OCI-LY1 (cell line): ENCODE results near the gene LRP6.
A peak's percentile ranks its signal among the peaks of the same experiment; 100 is the strongest.

Experiments
- H2AFZ ChIP-seq: fragments of 200-600 bp; sonication (generic), shearing (Covaris generic); 2 replicates; pipeline ENCODE4 v1.6.0; 2014; ENCODE audit warnings: antibody characterized with exemption, mild to moderate bottlenecking, low read length
- H3F3A ChIP-seq: fragments of 200-600 bp; sonication (generic), shearing (Covaris generic); 2 replicates; pipeline ENCODE4 v1.6.0; 2014; ENCODE audit warnings: mild to moderate bottlenecking, antibody characterized with exemption, low read length, moderate library complexity; ENCODE audit not compliant: insufficient read depth
- H3K27ac ChIP-seq: fragments of 200-600 bp; sonication (generic); 2 replicates; pipeline ENCODE4 v1.5.1; 2014; ENCODE audit warnings: low read length, mixed run types, mild to moderate bottlenecking, low read depth; ENCODE audit not compliant: poor library complexity, severe bottlenecking
- H3K27me3 ChIP-seq: fragments of 200-600 bp; sonication (generic); 2 replicates; pipeline ENCODE4 v1.6.0; 2014; ENCODE audit warnings: antibody characterized with exemption, mild to moderate bottlenecking, low read length, moderate library complexity; ENCODE audit not compliant: insufficient read depth
- H3K36me3 ChIP-seq: fragments of 200-600 bp; sonication (generic); 2 replicates; pipeline ENCODE4 v1.6.1; 2014; ENCODE audit warnings: mild to moderate bottlenecking, antibody characterized with exemption, low read length, moderate library complexity, mixed read lengths; ENCODE audit not compliant: insufficient read depth
- H3K4me1 ChIP-seq: fragments of 200-600 bp; sonication (generic); 2 replicates; pipeline ENCODE4 v1.5.1; 2014; ENCODE audit warnings: mild to moderate bottlenecking, low read length, moderate library complexity; ENCODE audit not compliant: insufficient read depth, severe bottlenecking
- H3K4me2 ChIP-seq: fragments of 200-600 bp; sonication (generic), shearing (Covaris generic); 2 replicates; pipeline ENCODE4 v1.6.1; 2014; ENCODE audit warnings: low read length
- H3K4me3 ChIP-seq: fragments of 200-600 bp; sonication (generic); 2 replicates; pipeline ENCODE4 v1.5.1; 2014; ENCODE audit warnings: low read length, low read depth, mild to moderate bottlenecking, mixed read lengths; ENCODE audit not compliant: poor library complexity, severe bottlenecking
- H3K79me2 ChIP-seq: fragments of 200-600 bp; shearing (Covaris generic); 2 replicates; pipeline ENCODE4 v1.6.1; 2016; ENCODE audit warnings: mixed run types, low read length, mixed read lengths; ENCODE audit not compliant: insufficient read depth
- H3K9ac ChIP-seq: fragments of 200-600 bp; sonication (generic), shearing (Covaris generic); 2 replicates; pipeline ENCODE4 v1.6.1; 2014; ENCODE audit warnings: mild to moderate bottlenecking, low read length, mixed read lengths
- H3K9me2 ChIP-seq: fragments of 200-600 bp; sonication (generic), shearing (Covaris generic); 2 replicates; pipeline ENCODE4 v1.6.1; 2014; ENCODE audit warnings: low read depth, mild to moderate bottlenecking, low read length, mixed read lengths
- H3K9me3 ChIP-seq: fragments of 200-600 bp; shearing (Covaris generic); 2 replicates; pipeline ENCODE4 v1.6.1; 2014; ENCODE audit warnings: low read length, mixed read lengths
- H4K20me1 ChIP-seq: fragments of 200-600 bp; sonication (generic), shearing (Covaris generic); 2 replicates; pipeline ENCODE4 v1.6.0; 2016; ENCODE audit warnings: mild to moderate bottlenecking, low read length; ENCODE audit not compliant: insufficient read depth
- CTCF ChIP-seq: fragments of 200-600 bp; sonication (generic), shearing (Covaris generic); IDR thresholded peaks from 2 replicates; pipeline ENCODE4 v1.5.1; 2017; ENCODE audit warnings: mild to moderate bottlenecking, antibody characterized with exemption, low read length, moderate library complexity, mixed read lengths
- EZH2 ChIP-seq: fragments of 200-600 bp; sonication (generic), shearing (Covaris generic); IDR thresholded peaks from 2 replicates; pipeline ENCODE4 v1.8.0; 2017; ENCODE audit warnings: borderline replicate concordance, mixed run types, mild to moderate bottlenecking, antibody characterized with exemption, low read length, moderate library complexity, mixed read lengths

LRP6 gene

GRCh38 chr12:12083688-12084087 lies 183.2 kb downstream of the LRP6 start:
- no peak for TF ChIP-seq EZH2
- TF ChIP-seq CTCF, result no peak
- Histone ChIP-seq H3K36me3 (no peaks in the 10 kb centered on the region), H3K9me2 (no peaks in the 10 kb centered on the region), H3F3A (no peaks in the 10 kb centered on the region), H3K4me2 (no peak overlapping the region), H3K9ac (no peak overlapping the region), H3K4me1 (no peaks in the 10 kb centered on the region), H2AFZ (no peak overlapping the region), H3K4me3 (no peak overlapping the region), H3K27me3 (peaks cover 10% of the 10 kb centered on the region; the same call in 1 of the 2 replicates), H3K79me2 (no peaks in the 10 kb centered on the region), H3K9me3 (no peaks in the 10 kb centered on the region), H4K20me1 (no peaks in the 10 kb centered on the region), H3K27ac (no peak overlapping the region)

DNA sequence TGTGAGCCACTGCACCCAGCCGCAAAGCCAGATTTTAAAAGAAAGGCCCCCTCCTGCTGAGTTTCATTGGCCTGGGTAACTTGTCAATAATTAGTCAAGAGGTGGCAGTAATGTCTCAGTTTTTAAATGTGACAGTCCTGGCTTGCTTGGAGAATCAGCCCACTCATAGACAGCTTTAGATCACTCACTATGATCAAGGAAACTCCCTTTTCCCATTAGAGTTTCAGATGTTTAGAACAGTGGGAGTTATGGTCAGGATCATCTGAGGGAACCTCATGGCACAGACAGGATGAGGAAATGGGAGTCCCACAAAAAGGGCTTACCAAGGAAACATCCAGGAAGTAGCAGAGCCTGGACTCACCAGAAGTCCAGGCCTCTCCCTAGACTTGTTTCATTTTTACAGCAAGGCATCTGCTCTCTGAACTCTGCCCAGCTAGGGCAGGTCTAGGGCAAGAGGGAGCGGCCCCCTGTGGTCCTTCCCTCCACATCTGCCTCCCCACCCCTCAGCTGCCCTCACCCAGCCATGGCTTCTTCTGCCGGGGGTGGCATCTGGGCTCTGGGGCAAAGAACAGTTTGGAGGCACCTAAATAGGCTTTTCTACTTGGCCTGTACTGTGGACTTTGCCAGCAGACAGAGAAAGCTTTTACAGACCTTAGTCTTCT lies 184.9 kb downstream of the LRP6 start:
- no peak overlapping the region for H3K9ac ChIP-seq
- no peaks in the 10 kb centered on the region for H3K4me1 ChIP-seq
- no peak overlapping the region for H2AFZ ChIP-seq
- H3K36me3 ChIP-seq, result no peaks in the 10 kb centered on the region
- H3K4me3 ChIP-seq, result no peak overlapping the region
- H3K27ac ChIP-seq, result no peak overlapping the region
- H3K79me2 ChIP-seq, result no peaks in the 10 kb centered on the region
- no peaks in the 10 kb centered on the region for H3K9me3 ChIP-seq
- H3K9me2 ChIP-seq, result no peaks in the 10 kb centered on the region
- TF ChIP-seq EZH2 (no peak), CTCF (peak; percentile 40)
- H3K27me3 ChIP-seq, result peaks cover 2% of the 10 kb centered on the region; the same call in 1 of the 2 replicates
- H3F3A ChIP-seq, result no peaks in the 10 kb centered on the region
- H3K4me2 ChIP-seq, result no peak overlapping the region
- H4K20me1 ChIP-seq, result no peaks in the 10 kb centered on the region

GRCh38 chr12:12079291-12079690 lies 187.6 kb downstream of the LRP6 start:
- Histone ChIP-seq H3K4me1 (no peaks in the 10 kb centered on the region), H3K9ac (no peak overlapping the region), H3K79me2 (no peaks in the 10 kb centered on the region), H3F3A (no peaks in the 10 kb centered on the region), H3K27ac (no peak overlapping the region), H3K4me3 (no peak overlapping the region), H3K9me2 (no peaks in the 10 kb centered on the region), H3K27me3 (no peaks in the 10 kb centered on the region), H3K4me2 (no peak overlapping the region), H2AFZ (no peak overlapping the region), H3K36me3 (no peaks in the 10 kb centered on the region), H4K20me1 (no peaks in the 10 kb centered on the region), H3K9me3 (no peaks in the 10 kb centered on the region)
- TF ChIP-seq EZH2 (no peak), CTCF (no peak)
